A673 (cell line): ENCODE results near the gene STARD13. TPM values are rescaled to one million over a fixed set of nuclear protein-coding genes. Genes with fewer than 3 reads are reported as not detected.
A peak's percentile ranks its signal among the peaks of the same experiment; 100 is the strongest.

Experiments
- BruUV-seq: library from RNA; stranded (reverse); fragments of 400-500 nt; replicated peaks from 2 replicates; lab custom pipeline; 2021; lab: Mats Ljungman, UMichigan
- CTCF ChIA-PET: fragments of 300-600 bp; sonication (Branson Sonifier 250); formaldehyde crosslinking; loops from one replicate; lab custom pipeline; 2022; ENCODE audit warnings: antibody characterized with exemption; lab: Charles Lee
- POLR2A ChIA-PET: fragments of 300-600 bp; sonication (Branson Sonifier 250); formaldehyde crosslinking; loops from one replicate; lab custom pipeline; 2022; ENCODE audit warnings: antibody characterized with exemption; ENCODE audit not compliant: low non-redundant PET; lab: Charles Lee
- DNase-seq: peaks from one replicate; pipeline ENCODE4 v3.0.0-alpha.2; 2015; ENCODE audit warnings: low spot score
- H3K27ac ChIP-seq: fragments of 200-600 bp; sonication (generic); 2 replicates; pipeline ENCODE4 v1.5.1; 2016; ENCODE audit warnings: mixed run types, low read depth, mild to moderate bottlenecking, mixed read lengths, antibody characterized with exemption, low read length; ENCODE audit not compliant: poor library complexity, severe bottlenecking
- H3K27me3 ChIP-seq: fragments of 200-600 bp; sonication (generic); replicated peaks from 2 replicates; pipeline ENCODE4 v1.6.1; 2017; ENCODE audit warnings: mixed run types, low read depth, mild to moderate bottlenecking, mixed read lengths, antibody characterized with exemption, low read length; ENCODE audit not compliant: insufficient read depth, poor library complexity
- H3K36me3 ChIP-seq: fragments of 200-600 bp; sonication (generic); 2 replicates; pipeline ENCODE4 v1.6.1; 2016; ENCODE audit warnings: mixed run types, mild to moderate bottlenecking, mixed read lengths, antibody characterized with exemption, low read length; ENCODE audit not compliant: insufficient read depth, poor library complexity, severe bottlenecking
- H3K4me1 ChIP-seq: fragments of 200-600 bp; sonication (generic); 2 replicates; pipeline ENCODE4 v1.6.1; 2017; ENCODE audit warnings: mixed run types, mild to moderate bottlenecking, mixed read lengths, antibody characterized with exemption, low read length; ENCODE audit not compliant: insufficient read depth, poor library complexity, severe bottlenecking
- H3K4me3 ChIP-seq: fragments of 200-600 bp; sonication (generic); 2 replicates; pipeline ENCODE4 v1.5.1; 2016; ENCODE audit warnings: low read depth, mixed run types, mild to moderate bottlenecking, mixed read lengths, low read length; ENCODE audit not compliant: poor library complexity, severe bottlenecking
- H3K9me3 ChIP-seq: fragments of 200-600 bp; sonication (generic); 2 replicates; pipeline ENCODE4 v1.6.1; 2016; ENCODE audit warnings: mixed run types, low read depth, mild to moderate bottlenecking, mixed read lengths, antibody characterized with exemption, low read length; ENCODE audit not compliant: poor library complexity, severe bottlenecking
- CTCF ChIP-seq: fragments of 300-800, 200-600 bp; sonication (generic); conservative IDR thresholded peaks from 2 replicates; pipeline ENCODE4 v1.5.1; 2017; ENCODE audit warnings: low read depth, mild to moderate bottlenecking, antibody characterized with exemption, low read length, moderate library complexity, mixed read lengths
- EZH2 ChIP-seq: fragments of 200-600 bp; sonication (generic); IDR thresholded peaks from 2 replicates; pipeline ENCODE4 v1.6.1; 2017; ENCODE audit warnings: borderline replicate concordance, low read depth, mild to moderate bottlenecking, mixed read lengths, antibody characterized with exemption, low read length; ENCODE audit not compliant: poor library complexity, severe bottlenecking
- intact Hi-C: fragments of 100-400 bp; cut with micrococcal nuclease; formaldehyde crosslinking; loops from one replicate; pipeline ENCODE4 v1.10.0; 2022; ENCODE audit not compliant: unreplicated experiment
- total RNA-seq: library from RNA; stranded (reverse); gene quantifications from 2 replicates; pipeline ENCODE4 v1.2.3, GENCODE V29; 2021

STARD13 gene
- total RNA-seq, 1 experiment from 2014 or later = 45.7 TPM

- DNase-seq = no peak
- intact Hi-C loops = no loop called here
- Histone ChIP-seq H3K4me1 (peaks cover 59% of the 10 kb centered on the region), H3K36me3 (peaks cover 34% of the 10 kb centered on the region), H3K4me3 (no peak overlapping the region), H3K27ac (no peak overlapping the region), H3K9me3 (no peaks in the 10 kb centered on the region), H3K27me3 (no peaks in the 10 kb centered on the region)
- POLR2A ChIA-PET = interaction anchor here (0.6 kb wide), 1 partner anchor 48 kb away, joined by 5 read pairs; no protein-coding TSS in a partner anchor
- TF ChIP-seq EZH2 (no peak), CTCF (no peak)
- BruUV-seq = no TSS peak
- CTCF ChIA-PET = no interaction called here
These were observed 116.1 kb downstream of the STARD13 start for GRCh38 chr13:33169273-33169980.

GRCh38 chr13:33168321-33168960, 117.1 kb downstream of the STARD13 start:
- no peaks in the 10 kb centered on the region for H3K9me3 ChIP-seq
- CTCF ChIA-PET = no interaction called here
- peaks cover 49% of the 10 kb centered on the region for H3K4me1 ChIP-seq
- peak overlapping the region; percentile 6 for H3K27ac ChIP-seq
- POLR2A ChIA-PET = no interaction called here
- BruUV-seq = no TSS peak
- no peak for DNase-seq
- intact Hi-C loops = no loop called here
- peaks cover 40% of the 10 kb centered on the region for H3K36me3 ChIP-seq
- no peaks in the 10 kb centered on the region for H3K27me3 ChIP-seq
- no peak overlapping the region for H3K4me3 ChIP-seq
- TF ChIP-seq CTCF (no peak), EZH2 (no peak)

GRCh38 chr13:33167491-33167890, 118.1 kb downstream of the STARD13 start:
- BruUV-seq = no TSS peak
- CTCF ChIA-PET = no interaction called here

More at GRCh38 chr13:33167491-33167890, 118.1 kb downstream of the STARD13 start:
- Histone ChIP-seq H3K4me3 (no peak overlapping the region), H3K27me3 (no peaks in the 10 kb centered on the region), H3K9me3 (peaks cover 8% of the 10 kb centered on the region), H3K27ac (peak overlapping the region; percentile 14), H3K36me3 (peaks cover 49% of the 10 kb centered on the region), H3K4me1 (peaks cover 39% of the 10 kb centered on the region)
- POLR2A ChIA-PET = no interaction called here
- no peak for TF ChIP-seq EZH2
- TF ChIP-seq CTCF = no peak
- intact Hi-C loops = no loop called here
- DNase-seq = no peak
